Measurements from ENCODE around the gene EPHX1. TPM values are rescaled to one million over a fixed set of nuclear protein-coding genes. Genes with fewer than 3 reads are reported as not detected.

EPHX1 gene
- total RNA-seq, 2 experiments from 2014 or later, result 2.6 to 2.8 TPM

DNA sequence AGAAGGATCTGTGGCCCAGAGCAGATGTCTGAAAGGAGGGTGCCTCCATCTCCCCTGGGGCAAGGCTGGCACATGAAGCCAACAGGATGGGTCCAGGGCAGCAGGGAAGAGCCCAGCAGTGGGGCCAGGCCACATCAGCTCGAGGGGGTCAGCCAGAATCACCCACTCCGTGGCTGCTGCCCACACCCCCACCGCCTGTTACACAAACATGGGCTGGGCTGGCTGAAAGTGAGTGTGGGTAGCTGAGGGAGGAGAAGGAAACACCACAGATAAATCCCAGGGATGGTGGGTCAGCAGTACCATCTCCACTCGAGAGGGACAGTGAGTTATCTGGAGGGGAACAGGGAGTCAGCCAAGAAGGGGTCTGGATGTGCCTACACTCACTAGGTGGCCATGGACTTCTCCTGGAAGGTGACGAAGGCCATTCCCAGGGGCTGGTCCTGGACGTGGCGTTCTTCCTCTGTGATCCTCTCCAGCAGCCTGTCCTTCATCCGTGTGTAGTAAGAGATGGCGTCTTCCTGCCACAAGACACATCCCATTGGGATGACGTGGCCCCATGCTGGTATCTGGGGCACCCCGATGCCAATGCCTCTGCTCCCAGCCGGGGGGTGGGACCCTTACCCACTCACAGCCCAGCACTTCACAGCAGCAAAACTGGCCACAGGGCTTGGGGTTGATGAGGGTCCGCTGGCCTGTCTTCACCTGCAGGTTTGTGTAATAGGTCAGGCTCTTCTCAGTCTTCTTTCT, 52.1 kb downstream of the EPHX1 start:
- Mint-ChIP-seq H3K4me3 (no peak overlapping the region), H3K9me3 (no peaks in the 10 kb centered on the region), H3K27ac (no peak overlapping the region), H3K4me1 (ENCODE audit: low read depth) (peaks cover 23% of the 10 kb centered on the region), H3K27me3 (no peaks in the 10 kb centered on the region), H3K36me3 (peaks cover 36% of the 10 kb centered on the region)
- no peak for DNase-seq
- intact Hi-C loops (cut with micrococcal nuclease), result no loop called here
- ChIA-PET POLR2A (no interaction called here), CTCF (no interaction called here)

DNA sequence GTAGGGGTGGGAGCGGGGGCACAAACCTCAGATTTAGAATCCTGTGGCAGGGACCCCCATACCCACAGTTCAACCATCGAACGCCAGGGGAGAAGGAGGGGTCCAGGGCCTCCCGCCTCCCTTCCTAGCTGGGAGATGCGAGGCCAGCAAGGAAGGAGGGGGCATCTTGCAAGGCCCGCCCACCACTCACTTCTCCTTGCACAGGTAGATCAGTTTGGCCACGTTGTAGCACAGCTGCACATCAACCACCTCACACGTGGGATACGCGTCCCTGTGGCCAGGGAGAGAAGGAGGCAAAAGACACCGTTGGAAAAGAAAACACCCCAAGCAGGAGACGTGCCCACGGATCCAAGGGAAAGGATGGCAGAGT, 52.6 kb downstream of the EPHX1 start:
- Mint-ChIP-seq H3K27me3 (no peaks in the 10 kb centered on the region), H3K36me3 (peaks cover 42% of the 10 kb centered on the region), H3K4me3 (no peak overlapping the region), H3K27ac (no peak overlapping the region), H3K9me3 (no peaks in the 10 kb centered on the region), H3K4me1 (ENCODE audit: low read depth) (peaks cover 28% of the 10 kb centered on the region)
- intact Hi-C loops (cut with micrococcal nuclease), result no loop called here
- ChIA-PET POLR2A (no interaction called here), CTCF (no interaction called here)
- DNase-seq, result no peak

DNA sequence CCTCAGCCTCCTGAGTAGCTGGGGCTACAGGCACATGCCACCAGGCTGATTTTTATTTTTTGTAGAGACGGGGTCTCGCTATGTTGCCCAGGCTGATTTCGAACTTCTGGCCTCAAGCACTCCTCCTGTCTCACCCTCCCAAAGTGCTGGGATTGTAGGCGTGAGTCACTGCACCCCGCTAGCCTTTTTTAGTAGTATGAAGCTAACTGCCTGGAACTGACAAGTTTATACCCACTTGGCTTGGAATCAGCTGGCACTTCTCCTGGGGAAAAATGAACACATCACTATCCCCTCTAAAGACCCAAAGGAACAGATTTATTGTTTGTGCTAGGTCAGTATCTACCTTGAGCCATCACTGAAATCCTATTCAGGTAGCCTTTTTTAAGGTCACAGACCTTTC, 53.2 kb downstream of the EPHX1 start:
- intact Hi-C loops (cut with micrococcal nuclease), result no loop called here
- Mint-ChIP-seq H3K9me3 (no peaks in the 10 kb centered on the region), H3K27me3 (no peaks in the 10 kb centered on the region), H3K4me3 (no peak overlapping the region), H3K4me1 (ENCODE audit: low read depth) (peaks cover 34% of the 10 kb centered on the region), H3K27ac (no peak overlapping the region), H3K36me3 (peaks cover 44% of the 10 kb centered on the region)
- POLR2A ChIA-PET, result interaction anchor here (1.1 kb wide), 1 partner anchor 20 kb away, joined by 3 read pairs; no protein-coding TSS in a partner anchor
- CTCF ChIA-PET, result no interaction called here
- DNase-seq, result no peak

DNA sequence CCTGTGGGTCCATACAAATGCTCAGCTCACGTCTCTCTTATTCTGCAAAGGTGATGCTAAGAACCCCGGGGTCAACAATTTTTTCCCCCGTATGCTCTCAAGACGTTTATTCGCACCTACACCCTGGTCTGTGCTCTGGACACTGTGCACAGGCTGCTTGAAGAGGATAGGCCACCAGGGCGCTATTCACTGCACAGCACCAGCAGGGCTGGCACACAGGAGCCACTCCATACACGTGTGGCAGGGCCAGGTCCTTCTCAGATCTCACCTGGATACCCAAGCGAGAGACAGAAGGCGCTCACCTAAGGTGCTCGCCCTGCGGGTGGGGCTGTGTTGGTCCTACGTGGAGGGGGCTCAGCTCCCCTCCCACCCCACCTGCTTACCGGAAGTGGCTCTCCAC, 55.6 kb downstream of the EPHX1 start:
- no peaks in the 10 kb centered on the region for H3K9me3 Mint-ChIP-seq
- peaks cover 44% of the 10 kb centered on the region for H3K36me3 Mint-ChIP-seq
- DNase-seq, result no peak
- intact Hi-C loops (cut with micrococcal nuclease), result loop anchor here (5.0 kb wide), 1 partner anchor 47 kb away; no protein-coding TSS in a partner anchor
- H3K27ac Mint-ChIP-seq, result peak overlapping the region; percentile 72
- H3K27me3 Mint-ChIP-seq, result no peaks in the 10 kb centered on the region
- H3K4me1 Mint-ChIP-seq (ENCODE audit: low read depth), result peaks cover 39% of the 10 kb centered on the region
- no peak overlapping the region for H3K4me3 Mint-ChIP-seq
- ChIA-PET POLR2A (interaction anchor here (1.0 to 2.2 kb wide), 5 partner anchors 8 to 58 kb away, joined by 3 to 12 read pairs (median 7); partner anchors contain the start of genes PYCR2 and TMEM63A), CTCF (interaction anchor here (1.3 to 1.9 kb wide), 5 partner anchors 16 to 110 kb away, joined by 3 to 11 read pairs (median 4); partner anchors contain the start of gene SRP9)

DNA sequence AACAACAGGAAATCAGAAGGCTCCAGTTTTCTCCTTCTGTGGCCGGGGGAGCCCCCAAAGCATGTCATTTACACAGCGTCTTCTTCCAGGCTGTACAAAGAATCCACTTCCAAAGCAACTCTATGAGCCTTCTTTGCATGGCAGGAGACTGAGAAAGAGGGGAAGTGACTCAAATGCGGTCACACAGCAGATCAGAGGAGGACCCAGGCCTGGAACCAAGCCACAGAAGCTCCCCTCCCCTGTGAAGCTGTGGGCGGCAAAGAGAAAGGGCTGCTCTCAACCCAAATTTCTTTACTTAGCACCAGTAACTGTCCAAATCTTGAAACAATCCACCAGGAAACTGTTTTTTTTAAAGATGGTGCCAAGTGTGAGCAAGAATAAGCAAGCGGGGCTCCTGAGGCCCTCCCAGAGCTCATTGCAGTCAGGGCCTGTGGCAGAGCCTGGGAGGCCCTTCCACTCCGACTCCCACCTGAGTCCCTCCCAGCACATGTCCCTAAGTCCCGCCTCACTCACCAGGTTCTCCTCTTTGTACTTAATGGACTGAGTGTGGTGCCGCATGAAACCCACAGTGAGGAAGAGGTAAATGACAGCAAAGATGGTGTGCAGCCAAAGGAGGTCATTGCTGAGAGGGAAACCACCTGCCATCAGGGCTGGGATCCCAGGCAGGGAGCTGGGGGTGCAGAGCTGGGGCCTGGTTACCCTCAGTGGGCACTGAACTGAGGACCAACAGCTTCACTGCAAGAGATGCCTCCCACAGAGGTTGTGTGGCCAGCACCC, 56.3 kb downstream of the EPHX1 start:
- Mint-ChIP-seq H3K4me3 (peak overlapping the region; percentile 1), H3K27me3 (no peaks in the 10 kb centered on the region), H3K4me1 (ENCODE audit: low read depth) (peaks cover 39% of the 10 kb centered on the region), H3K36me3 (peaks cover 45% of the 10 kb centered on the region), H3K9me3 (no peaks in the 10 kb centered on the region), H3K27ac (peak overlapping the region; percentile 72)
- intact Hi-C loops (cut with micrococcal nuclease), result loop anchor here (1.0 to 5.0 kb wide), 3 partner anchors 15 to 46 kb away; no protein-coding TSS in a partner anchor
- peak; percentile 88 for DNase-seq
- ChIA-PET CTCF (interaction anchor here (1.1 to 1.9 kb wide), 6 partner anchors 12 to 109 kb away, joined by 3 to 11 read pairs (median 4); partner anchors contain the start of gene SRP9), POLR2A (interaction anchor here (1.0 to 2.2 kb wide), 5 partner anchors 9 to 57 kb away, joined by 3 to 12 read pairs (median 7); partner anchors contain the start of genes PYCR2 and TMEM63A)

DNA sequence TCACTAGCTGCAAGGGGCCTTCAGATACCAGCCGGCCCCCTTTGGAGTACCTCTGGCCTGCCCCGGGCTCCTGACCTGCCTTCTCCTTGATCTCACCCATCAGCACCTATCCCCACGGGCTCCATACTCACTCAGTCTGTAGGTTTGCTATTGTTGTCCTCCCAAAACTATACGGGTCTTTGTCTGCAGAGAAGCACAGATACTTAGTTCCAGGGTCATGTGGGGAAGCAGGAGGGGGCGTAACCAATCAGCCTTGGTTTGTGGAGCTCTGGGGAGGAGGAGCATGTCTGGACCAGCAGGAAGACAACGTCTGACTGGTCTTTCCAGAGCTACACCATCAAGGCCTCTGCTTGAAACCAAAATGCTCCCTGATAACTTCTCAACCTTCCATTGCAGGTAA, 57.1 kb downstream of the EPHX1 start:
- peaks cover 41% of the 10 kb centered on the region for H3K36me3 Mint-ChIP-seq
- peak overlapping the region; percentile 74 for H3K27ac Mint-ChIP-seq
- DNase-seq, result no peak
- H3K9me3 Mint-ChIP-seq, result no peaks in the 10 kb centered on the region
- no peak overlapping the region for H3K4me3 Mint-ChIP-seq
- intact Hi-C loops (cut with micrococcal nuclease), result loop anchor here (1.0 to 5.0 kb wide), 3 partner anchors 14 to 45 kb away; no protein-coding TSS in a partner anchor
- no peaks in the 10 kb centered on the region for H3K27me3 Mint-ChIP-seq
- H3K4me1 Mint-ChIP-seq (ENCODE audit: low read depth), result peaks cover 43% of the 10 kb centered on the region
- ChIA-PET CTCF (interaction anchor here (1.1 to 1.9 kb wide), 5 partner anchors 11 to 89 kb away, joined by 3 to 11 read pairs (median 4); partner anchors contain the start of gene SRP9), POLR2A (interaction anchor here (1.7 to 2.2 kb wide), 2 partner anchors 16 to 57 kb away, joined by 7 to 12 read pairs; partner anchors contain the start of genes PYCR2 and TMEM63A)

DNA sequence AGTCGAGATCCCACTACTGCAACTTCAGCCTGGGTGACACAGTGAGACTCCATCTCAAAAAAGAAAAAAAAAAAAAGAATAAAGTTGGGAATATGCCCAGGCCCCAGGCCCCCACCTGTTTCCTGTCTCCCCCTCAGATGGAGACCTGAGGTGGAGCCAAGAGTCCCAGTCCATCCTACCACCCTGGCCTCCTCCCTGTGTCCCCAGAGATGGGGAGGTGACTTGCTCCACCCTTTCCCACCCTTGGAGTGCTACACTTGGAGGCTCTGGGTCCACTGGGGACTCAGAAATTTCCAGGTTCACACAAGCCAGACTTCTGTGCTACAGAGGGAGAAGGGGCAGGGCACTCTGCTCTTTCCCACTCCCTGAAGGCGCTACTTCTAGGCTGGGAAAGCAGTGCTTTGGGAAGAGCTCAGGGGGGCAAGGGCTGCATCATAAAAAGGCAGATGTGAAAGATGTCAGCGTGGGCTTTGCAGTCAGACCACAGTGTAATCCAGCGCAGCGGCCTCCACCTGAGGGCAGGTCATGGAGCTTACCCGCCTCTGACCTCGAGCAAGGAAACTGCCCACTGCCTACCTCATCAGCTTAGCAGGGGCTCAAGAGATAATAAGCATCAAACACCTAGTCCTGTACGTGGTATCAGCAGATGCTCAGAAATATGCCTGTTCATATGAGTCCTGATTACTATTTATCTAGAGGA, 58.9 kb downstream of the EPHX1 start:
- intact Hi-C loops (cut with micrococcal nuclease), result loop anchor here (5.0 kb wide), 1 partner anchor 44 kb away; no protein-coding TSS in a partner anchor
- ChIA-PET CTCF (no interaction called here), POLR2A (no interaction called here)
- Mint-ChIP-seq H3K9me3 (no peaks in the 10 kb centered on the region), H3K36me3 (peaks cover 34% of the 10 kb centered on the region), H3K4me1 (ENCODE audit: low read depth) (peaks cover 48% of the 10 kb centered on the region), H3K27ac (no peak overlapping the region), H3K27me3 (no peaks in the 10 kb centered on the region), H3K4me3 (no peak overlapping the region)
- no peak for DNase-seq

DNA sequence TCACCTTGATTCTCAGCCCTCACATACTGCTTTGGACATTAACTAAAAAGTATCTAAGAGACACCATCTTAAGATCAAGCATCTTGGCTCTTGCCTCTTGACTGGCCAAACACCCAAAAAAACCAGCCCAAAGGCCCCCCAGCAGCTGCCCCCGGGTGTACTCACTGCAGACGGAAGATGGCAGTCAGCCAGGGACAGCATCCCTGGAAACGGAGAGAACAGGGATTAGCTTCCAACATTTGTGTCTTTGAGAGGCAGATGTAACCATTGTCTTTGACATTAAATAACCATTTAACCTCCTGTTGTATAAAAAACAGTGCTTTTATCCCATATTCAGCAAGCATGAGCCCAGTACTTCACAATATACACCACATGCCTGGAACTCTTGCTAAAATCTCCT, 61.0 kb downstream of the EPHX1 start:
- Mint-ChIP-seq H3K9me3 (no peaks in the 10 kb centered on the region), H3K36me3 (peaks cover 25% of the 10 kb centered on the region), H3K4me1 (ENCODE audit: low read depth) (peaks cover 48% of the 10 kb centered on the region), H3K27me3 (no peaks in the 10 kb centered on the region), H3K4me3 (no peak overlapping the region), H3K27ac (no peak overlapping the region)
- ChIA-PET POLR2A (interaction anchor here (1.3 kb wide), 1 partner anchor 11 kb away, joined by 4 read pairs; the partner anchor contains the start of gene TMEM63A), CTCF (interaction anchor here (0.8 kb wide), 3 partner anchors 10 to 396 kb away, joined by 3 read pairs; partner anchors contain the start of gene TMEM63A)
- no peak for DNase-seq
- intact Hi-C loops (cut with micrococcal nuclease), result no loop called here

DNA sequence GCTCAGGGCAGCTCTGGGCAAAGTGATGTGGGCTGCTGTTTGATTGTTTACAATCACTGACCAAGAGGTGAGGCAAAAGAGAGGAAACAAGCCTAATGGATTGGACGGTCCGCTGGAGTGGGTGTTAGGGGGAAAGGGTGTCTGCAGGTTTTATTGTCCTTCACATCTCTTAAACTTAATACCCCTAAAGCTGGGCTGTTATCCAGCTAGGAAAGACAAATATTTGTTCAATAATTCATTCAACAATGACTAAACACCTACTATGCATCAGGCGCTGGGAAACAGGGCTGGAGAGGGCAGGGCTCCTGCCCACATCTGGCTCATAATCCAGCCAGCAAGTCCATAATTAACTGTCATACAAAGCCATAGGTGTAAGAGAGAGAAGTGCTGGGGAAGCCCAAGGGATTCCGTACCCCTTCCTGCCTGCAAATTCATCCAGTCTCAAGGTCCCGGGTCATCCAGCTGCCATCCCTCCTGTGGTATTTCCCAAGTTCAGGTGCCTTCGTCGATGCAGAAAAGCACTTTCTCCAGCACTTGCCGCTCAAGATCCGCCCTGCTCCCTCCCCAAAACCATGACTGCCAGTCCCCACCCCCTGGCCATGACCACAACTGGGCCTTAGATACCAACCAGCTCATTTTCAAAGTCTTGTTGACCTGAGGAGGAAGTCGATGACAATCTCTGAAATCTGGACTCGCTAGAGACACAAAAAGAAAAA, 61.6 kb downstream of the EPHX1 start:
- Mint-ChIP-seq H3K4me3 (no peak overlapping the region), H3K4me1 (ENCODE audit: low read depth) (peaks cover 48% of the 10 kb centered on the region), H3K36me3 (peaks cover 23% of the 10 kb centered on the region), H3K27ac (peak overlapping the region; percentile 36), H3K9me3 (no peaks in the 10 kb centered on the region), H3K27me3 (no peaks in the 10 kb centered on the region)
- POLR2A ChIA-PET, result interaction anchor here (1.3 kb wide), 1 partner anchor 10 kb away, joined by 4 read pairs; the partner anchor contains the start of gene TMEM63A
- intact Hi-C loops (cut with micrococcal nuclease), result no loop called here
- peak; percentile 34 for DNase-seq
- CTCF ChIA-PET, result interaction anchor here (0.6 to 0.8 kb wide), 3 partner anchors 11 to 541 kb away, joined by 3 read pairs; partner anchors contain the start of gene TMEM63A

DNA sequence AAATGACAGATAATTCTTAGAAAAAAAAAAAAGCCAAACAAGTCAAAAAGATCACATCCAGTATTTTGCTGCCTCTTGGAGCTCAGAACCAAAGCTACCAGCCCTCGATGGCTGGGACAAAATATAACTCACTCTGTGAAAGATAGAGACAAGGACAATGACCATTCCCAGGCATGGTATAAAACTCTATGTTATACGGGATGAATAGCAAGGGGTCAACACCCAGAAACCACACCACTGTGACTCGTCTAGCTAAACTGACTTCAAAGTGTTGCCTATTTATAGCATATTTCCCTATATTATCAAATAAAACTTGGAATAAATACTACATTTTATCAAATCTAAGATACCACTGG, 62.1 kb downstream of the EPHX1 start:
- Mint-ChIP-seq H3K27me3 (no peaks in the 10 kb centered on the region), H3K4me1 (ENCODE audit: low read depth) (peaks cover 46% of the 10 kb centered on the region), H3K36me3 (peaks cover 22% of the 10 kb centered on the region), H3K27ac (peak overlapping the region; percentile 36), H3K9me3 (no peaks in the 10 kb centered on the region), H3K4me3 (no peak overlapping the region)
- DNase-seq, result no peak
- ChIA-PET POLR2A (no interaction called here), CTCF (interaction anchor here (0.6 kb wide), 1 partner anchor 540 kb away, joined by 3 read pairs; no protein-coding TSS in a partner anchor)
- intact Hi-C loops (cut with micrococcal nuclease), result no loop called here

DNA sequence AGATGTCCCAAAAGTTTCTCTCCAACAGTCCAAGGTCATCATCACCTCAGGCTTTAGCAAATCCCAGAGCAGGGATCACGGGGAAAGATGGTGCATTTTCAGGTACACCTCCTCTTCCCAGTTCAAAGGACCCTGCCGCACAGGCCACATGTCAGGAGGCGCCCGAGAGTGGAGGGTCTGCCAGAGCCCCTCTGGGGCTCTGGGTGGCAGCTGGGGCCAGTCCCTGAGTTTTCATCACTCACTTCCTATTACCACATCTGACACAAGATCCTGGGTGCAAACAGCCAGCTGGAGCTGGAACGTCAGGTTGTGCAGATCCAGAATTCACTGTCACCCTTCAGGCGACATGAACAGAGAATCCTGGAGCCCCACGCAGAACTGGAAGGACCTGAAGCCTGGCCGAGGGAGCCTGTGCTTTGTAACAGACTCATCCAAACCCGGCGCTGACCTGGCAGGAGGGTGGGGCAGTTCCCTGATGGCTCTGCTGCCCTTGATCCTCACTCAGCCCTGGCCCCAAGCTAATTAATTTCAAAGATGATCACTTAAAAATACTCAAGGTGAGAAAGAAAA, 63.4 kb downstream of the EPHX1 start:
- peaks cover 45% of the 10 kb centered on the region for H3K4me1 Mint-ChIP-seq (ENCODE audit: low read depth)
- POLR2A ChIA-PET, result no interaction called here

More for the DNA sequence above, 63.4 kb downstream of the EPHX1 start:
- H3K27ac Mint-ChIP-seq, result peak overlapping the region; percentile 59
- H3K36me3 Mint-ChIP-seq, result peaks cover 20% of the 10 kb centered on the region
- H3K4me3 Mint-ChIP-seq, result no peak overlapping the region
- no peaks in the 10 kb centered on the region for H3K27me3 Mint-ChIP-seq
- intact Hi-C loops (cut with micrococcal nuclease), result no loop called here
- H3K9me3 Mint-ChIP-seq, result no peaks in the 10 kb centered on the region
- CTCF ChIA-PET, result no interaction called here
- DNase-seq, result no peak

Data from activated CD4-positive, alpha-beta memory T cell treated with anti-CD3 and anti-CD28 coated beads for 36 hours (primary cell).